Stomach (tissue), 9 donors: ENCODE data around the gene TTC17. TPM values are rescaled to one million over a fixed set of nuclear protein-coding genes. Genes with fewer than 3 reads are reported as not detected.

Experiments
- DNase-seq, 2 donors: peaks; one replicate each; pipeline versions ENCODE4 v3.0.0 to v3.0.0-alpha.2; 2013 to 2019
- H3K27ac ChIP-seq, 5 donors: fragments of 200-600 bp in 4 of 5; sonication (generic) in 4 of 5; one replicate each; pipeline ENCODE4 v1.5.1; 2013 to 2019; ENCODE audit warnings: mild to moderate bottlenecking in 1 of 5, moderate library complexity in 1 of 5
- H3K27me3 ChIP-seq, 3 donors: fragments of 200-600 bp; sonication (generic); one replicate each; pipeline ENCODE4 v1.5.1; 2017 to 2019; ENCODE audit warnings: mixed run types in 1 of 3
- H3K36me3 ChIP-seq, 4 donors: fragments of 200-600 bp; sonication (generic); 1 replicate in 3 of 4; 2 replicates in 1 of 4; pipeline ENCODE4 v1.5.1; 2016 to 2019
- H3K4me1 ChIP-seq, 4 donors: fragments of 200-600 bp; sonication (generic); one replicate each; pipeline ENCODE4 v1.5.1; 2016 to 2019
- H3K4me3 ChIP-seq, 4 donors: fragments of 200-600 bp; sonication (generic) in 3 of 4; one replicate each; pipeline ENCODE4 v1.5.1; 2016 to 2019; ENCODE audit warnings: mild to moderate bottlenecking in 1 of 4
- H3K9me3 ChIP-seq, 4 donors: fragments of 200-600 bp; sonication (generic); one replicate each; pipeline ENCODE4 v1.5.1; 2016 to 2019
- CTCF ChIP-seq, 7 experiments: fragments of 450-650 bp in 4 of 7; fragments of 200-600 bp in 3 of 7; sonication (generic) in 3 of 7; IDR thresholded peaks; one replicate each; pipeline ENCODE4 v1.5.1; 2016 to 2019; ENCODE audit warnings: antibody characterized with exemption in 7 of 7, control low read depth in 2 of 7, mild to moderate bottlenecking in 1 of 7
- EP300 ChIP-seq: sonication (generic); formaldehyde crosslinking; IDR thresholded peaks from one replicate; pipeline ENCODE4 v1.6.1; 2017; ENCODE audit warnings: antibody characterized with exemption
- POLR2A ChIP-seq, 4 donors: fragments of 450-650 bp; IDR thresholded peaks; one replicate each; pipeline ENCODE4 v1.6.1; 2016; ENCODE audit warnings: antibody characterized with exemption in 4 of 4, control low read depth in 2 of 4, mild to moderate bottlenecking in 1 of 4, moderate library complexity in 1 of 4
- POLR2AphosphoS5 ChIP-seq, 3 donors: sonication (generic); formaldehyde crosslinking; IDR thresholded peaks; one replicate each; pipeline ENCODE4 v1.6.1; 2016; ENCODE audit warnings: antibody characterized with exemption in 3 of 3
- WGBS, 5 donors: extraction: QIAGEN DNeasy Blood & Tissue Kit in 3 of 5; methylation state at CpG; one replicate each; pipeline versions ENCODE4 v1.1.5 to v1.1.7; 2013 to 2018; 5-methylcytosine and 5-hydroxymethylcytosine counted together
- intact Hi-C: fragments of 100-400 bp; cut with DNase I; formaldehyde crosslinking; loops from one replicate; pipeline ENCODE4 v1.15.1; 2023; ENCODE audit warnings: low total_unique reads
- polyA plus RNA-seq, 3 donors: library from polyadenylated mRNA; stranded (reverse); fragments of 200-250 nt; gene quantifications; one replicate each; pipeline ENCODE4 v1.2.3, GENCODE V29; 2013
- total RNA-seq, 5 donors: library from RNA; depleted of rRNA; stranded (reverse); fragments of >200 nt; gene quantifications; one replicate each; pipeline versions ENCODE4 v1.1.0 to v1.2.3, GENCODE V29; 2014 to 2016
- donor health status: healthy with polysubstance abuse.
- donor health status: Bipolar disorder and iron deficiency.
- donor health status: healthy.

The TTC17 gene
- total and polyA plus RNA-seq, 8 donors = 9.0 to 228 (median 66.5) TPM

DNA sequence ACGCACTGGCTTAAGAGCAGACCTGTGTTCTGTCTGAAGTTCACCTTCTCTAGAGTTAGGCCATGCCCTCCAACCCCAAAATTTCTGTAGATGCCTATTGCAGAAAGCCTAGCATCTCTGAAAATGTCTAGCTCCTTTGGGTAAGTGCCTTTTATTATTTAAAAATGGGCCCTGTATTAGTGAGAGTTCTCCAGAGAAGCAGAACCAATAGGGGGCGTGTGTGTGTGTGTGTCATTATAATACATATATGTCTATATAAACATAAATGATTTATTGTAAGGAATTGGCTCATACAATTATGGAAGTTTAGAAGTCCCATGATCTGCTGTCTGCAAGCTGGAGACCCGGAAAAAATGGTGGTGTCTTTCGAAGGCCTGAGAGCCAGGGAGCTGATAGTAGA lies 144.7 kb downstream of the TTC17 start:
- Histone ChIP-seq H3K27ac (no peak overlapping the region), H3K36me3 (no peaks in the 10 kb centered on the region), H3K4me1 (no peaks in the 10 kb centered on the region), H3K27me3 (no peaks in the 10 kb centered on the region), H3K9me3 (no peaks in the 10 kb centered on the region), H3K4me3 (no peak overlapping the region)
- TF ChIP-seq EP300 (no peak), POLR2A (IDR thresholded peaks at IDR 0.05) (no peak), POLR2AphosphoS5 (IDR thresholded peaks at IDR 0.05) (no peak), CTCF (IDR thresholded peaks at IDR 0.05) (no peak)
- 74 to 79% (median 77%) methylated on average over 4 of the region's 4 CpGs for whole genome bisulfite sequencing, 5 donors
- intact Hi-C loops = no loop called here
- DNase-seq = no peak

DNA sequence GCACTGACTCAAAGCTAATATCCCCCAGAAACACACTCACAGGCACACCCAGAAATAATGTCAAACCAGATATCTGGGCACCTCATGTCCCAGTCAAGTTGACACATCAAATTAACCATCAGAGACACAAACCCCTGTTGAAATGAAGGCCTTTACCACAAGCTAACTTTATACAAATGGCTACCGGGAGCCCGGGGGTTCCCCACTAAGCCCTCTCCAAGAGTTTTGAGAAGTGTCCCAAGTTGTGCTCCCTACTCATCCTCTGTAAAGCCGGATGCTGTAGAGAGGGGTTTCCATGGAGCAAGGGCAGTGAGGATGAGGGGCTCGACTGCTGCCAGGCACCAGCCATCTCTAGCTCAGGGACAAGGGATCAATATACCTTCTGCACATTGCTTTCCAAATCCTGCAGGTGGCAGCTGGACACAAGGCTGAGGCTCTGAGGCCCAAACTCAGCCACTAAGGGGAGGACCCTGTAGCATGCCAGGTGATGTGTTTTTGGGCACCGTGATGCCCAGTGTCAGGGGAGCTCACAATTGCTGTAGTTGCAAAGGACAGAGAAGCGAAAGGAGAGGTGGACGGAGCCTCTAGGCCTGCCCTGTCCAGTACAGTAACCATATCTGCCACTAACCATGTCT lies 145.7 kb downstream of the TTC17 start:
- no peak overlapping the region for H3K4me3 ChIP-seq
- H3K4me1 ChIP-seq = no peaks in the 10 kb centered on the region
- DNase-seq = peak in 1 of 2 donors; percentile 54
- no peaks in the 10 kb centered on the region for H3K27me3 ChIP-seq
- no peaks in the 10 kb centered on the region for H3K36me3 ChIP-seq
- H3K27ac ChIP-seq = no peak overlapping the region
- 64 to 76% (median 71%) methylated on average over 7 of the region's 7 CpGs for WGBS, 5 donors
- TF ChIP-seq CTCF (IDR thresholded peaks at IDR 0.05) (peak in 2 of 7 experiments; percentile 17 to 45), POLR2A (IDR thresholded peaks at IDR 0.05) (no peak)
- H3K9me3 ChIP-seq = no peaks in the 10 kb centered on the region
- intact Hi-C loops = no loop called here

DNA sequence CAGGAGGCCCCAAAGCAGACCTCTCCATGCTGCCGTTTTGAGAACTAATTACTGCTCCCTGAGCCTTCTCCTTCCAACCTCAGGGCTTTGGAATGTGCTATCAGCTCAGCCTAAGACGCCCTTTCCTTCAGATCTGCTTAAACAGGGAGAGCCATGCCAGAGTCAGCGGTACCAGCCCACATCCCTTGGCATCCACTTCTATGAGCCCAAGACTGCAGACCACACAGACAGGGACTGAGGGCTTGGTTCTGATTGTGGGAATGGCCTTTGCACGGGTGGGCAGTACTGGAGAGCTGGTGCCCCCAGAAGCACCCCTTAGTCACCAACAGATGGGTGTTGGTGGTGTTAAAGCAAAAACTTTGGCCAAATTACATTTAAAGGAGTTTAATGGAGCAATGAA lies 146.5 kb downstream of the TTC17 start:
- DNase-seq = no peak
- TF ChIP-seq POLR2A (IDR thresholded peaks at IDR 0.05) = no peak
- TF ChIP-seq EP300 = no peak
- no peak for TF ChIP-seq POLR2AphosphoS5 (IDR thresholded peaks at IDR 0.05)
- TF ChIP-seq CTCF (IDR thresholded peaks at IDR 0.05) = no peak
- intact Hi-C loops = no loop called here
- Histone ChIP-seq H3K4me1 (no peaks in the 10 kb centered on the region), H3K27me3 (no peaks in the 10 kb centered on the region), H3K9me3 (no peaks in the 10 kb centered on the region), H3K36me3 (no peaks in the 10 kb centered on the region), H3K4me3 (no peak overlapping the region), H3K27ac (no peak overlapping the region)
- 54 to 76% (median 63%) methylated on average over 4 of the region's 4 CpGs for WGBS, 5 donors

DNA sequence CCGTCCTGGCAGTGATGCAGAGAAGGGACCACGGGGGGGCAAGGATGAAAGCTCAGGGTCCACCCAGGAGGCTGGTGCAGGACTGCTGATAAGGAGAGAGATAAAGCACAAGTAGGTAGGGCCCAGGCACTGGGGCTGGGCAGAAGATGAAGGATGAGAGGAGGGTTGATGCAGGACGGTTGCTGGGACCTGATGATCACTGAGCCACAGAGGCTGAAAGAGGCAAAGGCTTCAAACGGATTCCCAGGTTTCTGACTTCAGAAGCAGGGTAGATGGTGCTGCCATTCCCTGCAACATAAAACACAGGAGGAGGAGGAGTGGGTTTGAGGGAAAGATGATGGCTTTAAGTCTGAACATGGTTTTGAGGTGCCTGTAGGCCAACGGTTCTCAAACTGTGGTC lies 148.5 kb downstream of the TTC17 start:
- DNase-seq = no peak
- Histone ChIP-seq H3K27ac (no peak overlapping the region), H3K36me3 (no peaks in the 10 kb centered on the region), H3K9me3 (no peaks in the 10 kb centered on the region), H3K27me3 (no peaks in the 10 kb centered on the region), H3K4me1 (no peaks in the 10 kb centered on the region), H3K4me3 (no peak overlapping the region)
- no peak for TF ChIP-seq EP300
- no peak for TF ChIP-seq POLR2AphosphoS5 (IDR thresholded peaks at IDR 0.05)
- TF ChIP-seq POLR2A (IDR thresholded peaks at IDR 0.05) = no peak
- no peak for TF ChIP-seq CTCF (IDR thresholded peaks at IDR 0.05)
- 69 to 75% (median 69%) methylated on average over 5 of the region's 5 CpGs for WGBS, 5 donors
- intact Hi-C loops = no loop called here
